ENCODE measurements around the gene AGK.

The AGK gene

DNA sequence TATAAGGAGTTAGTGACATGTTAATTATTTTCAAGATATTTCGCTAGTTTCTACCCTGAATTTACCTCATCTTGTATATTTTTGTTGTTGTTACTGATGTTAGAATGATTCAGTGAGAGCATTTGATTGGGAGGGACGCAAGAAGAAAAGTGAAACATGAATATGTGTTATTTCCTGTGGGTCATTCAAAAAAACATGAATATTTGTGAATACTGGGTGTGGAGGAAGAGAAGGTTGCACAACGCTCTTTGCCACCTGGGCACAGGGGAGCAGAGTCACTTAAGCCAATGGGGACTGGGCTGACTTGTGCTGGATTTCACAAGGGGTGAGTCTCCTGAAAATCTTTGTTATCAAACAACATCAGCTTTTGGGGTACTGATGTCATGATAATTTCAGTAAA lies 39.5 kb downstream of the AGK start:
- no peaks in the 10 kb centered on the region for H3K79me2 ChIP-seq (ENCODE audit: insufficient read depth, low read length)
- no peak overlapping the region for H2AFZ ChIP-seq (ENCODE audit: low read depth, low read length, severe bottlenecking)
- no peaks in the 10 kb centered on the region for H3F3A ChIP-seq (ENCODE audit: insufficient read depth)
- no peaks in the 10 kb centered on the region for H3K9me2 ChIP-seq (replicated peaks; ENCODE audit: insufficient read depth, low read length)
- no peak overlapping the region for H3K4me2 ChIP-seq (ENCODE audit: low read depth, low read length, poor library complexity, severe bottlenecking)
- no peaks in the 10 kb centered on the region for H4K20me1 ChIP-seq (ENCODE audit: low read depth, low read length)
- no peaks in the 10 kb centered on the region for H3K9me3 ChIP-seq (ENCODE audit: insufficient read depth, low read length)
- no peak overlapping the region for H3K27ac ChIP-seq (ENCODE audit: low read depth, low read length)
- H3K9ac ChIP-seq (ENCODE audit: low read length): no peak overlapping the region
- H3K4me3 ChIP-seq (ENCODE audit: insufficient read depth, low read length, poor library complexity, severe bottlenecking): no peak overlapping the region
- H3K36me3 ChIP-seq (ENCODE audit: low read length): 0 out of 2 replicates have a peak, but pooled peaks cover 2% of the 10 kb centered on the region
- H3K27me3 ChIP-seq (ENCODE audit: low read length): no peaks in the 10 kb centered on the region
- no peak for TF ChIP-seq EZH2phosphoT487 (conservative IDR thresholded peaks at IDR 0.05; ENCODE audit: low read length)
- TF ChIP-seq, protein P1, sequence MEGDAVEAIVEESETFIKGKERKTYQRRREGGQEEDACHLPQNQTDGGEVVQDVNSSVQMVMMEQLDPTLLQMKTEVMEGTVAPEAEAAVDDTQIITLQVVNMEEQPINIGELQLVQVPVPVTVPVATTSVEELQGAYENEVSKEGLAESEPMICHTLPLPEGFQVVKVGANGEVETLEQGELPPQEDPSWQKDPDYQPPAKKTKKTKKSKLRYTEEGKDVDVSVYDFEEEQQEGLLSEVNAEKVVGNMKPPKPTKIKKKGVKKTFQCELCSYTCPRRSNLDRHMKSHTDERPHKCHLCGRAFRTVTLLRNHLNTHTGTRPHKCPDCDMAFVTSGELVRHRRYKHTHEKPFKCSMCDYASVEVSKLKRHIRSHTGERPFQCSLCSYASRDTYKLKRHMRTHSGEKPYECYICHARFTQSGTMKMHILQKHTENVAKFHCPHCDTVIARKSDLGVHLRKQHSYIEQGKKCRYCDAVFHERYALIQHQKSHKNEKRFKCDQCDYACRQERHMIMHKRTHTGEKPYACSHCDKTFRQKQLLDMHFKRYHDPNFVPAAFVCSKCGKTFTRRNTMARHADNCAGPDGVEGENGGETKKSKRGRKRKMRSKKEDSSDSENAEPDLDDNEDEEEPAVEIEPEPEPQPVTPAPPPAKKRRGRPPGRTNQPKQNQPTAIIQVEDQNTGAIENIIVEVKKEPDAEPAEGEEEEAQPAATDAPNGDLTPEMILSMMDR (IDR thresholded peaks at IDR 0.05; ENCODE audit: insufficient read depth, low read length, poor library complexity, severe bottlenecking): no peak

DNA sequence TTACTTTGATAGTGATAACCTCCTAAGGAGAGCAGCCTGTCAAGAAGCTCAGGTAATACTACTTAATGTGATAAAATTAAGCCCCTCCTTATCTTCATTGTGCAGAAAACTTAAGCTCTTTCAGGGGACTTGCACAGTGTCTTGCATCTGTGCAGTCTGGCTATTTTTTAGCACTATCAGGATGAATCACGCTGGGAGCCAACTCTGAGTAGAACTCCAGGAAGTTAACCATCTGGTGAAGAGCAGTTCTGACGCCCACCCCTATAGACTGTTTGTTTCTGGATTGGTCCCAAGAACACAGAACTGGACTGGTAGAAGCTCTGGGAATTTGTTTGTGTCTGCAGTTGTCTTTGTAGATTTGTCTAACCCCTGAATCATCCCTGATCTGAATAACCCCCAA lies 41.9 kb downstream of the AGK start:
- 0 out of 2 replicates have a peak, but pooled peaks cover 2% of the 10 kb centered on the region for H3K36me3 ChIP-seq (ENCODE audit: low read length)
- H3F3A ChIP-seq (ENCODE audit: insufficient read depth): no peaks in the 10 kb centered on the region
- TF ChIP-seq, protein P1 (IDR thresholded peaks at IDR 0.05; ENCODE audit: insufficient read depth, low read length, poor library complexity, severe bottlenecking): no peak
- H3K27ac ChIP-seq (ENCODE audit: low read depth, low read length): no peak overlapping the region
- H3K4me3 ChIP-seq (ENCODE audit: insufficient read depth, low read length, poor library complexity, severe bottlenecking): no peak overlapping the region
- no peaks in the 10 kb centered on the region for H3K9me2 ChIP-seq (replicated peaks; ENCODE audit: insufficient read depth, low read length)
- no peaks in the 10 kb centered on the region for H3K79me2 ChIP-seq (ENCODE audit: insufficient read depth, low read length)
- no peak overlapping the region for H3K9ac ChIP-seq (ENCODE audit: low read length)
- no peak overlapping the region for H2AFZ ChIP-seq (ENCODE audit: low read depth, low read length, severe bottlenecking)
- no peaks in the 10 kb centered on the region for H3K9me3 ChIP-seq (ENCODE audit: insufficient read depth, low read length)
- no peaks in the 10 kb centered on the region for H3K27me3 ChIP-seq (ENCODE audit: low read length)
- H3K4me2 ChIP-seq (ENCODE audit: low read depth, low read length, poor library complexity, severe bottlenecking): no peak overlapping the region
- no peaks in the 10 kb centered on the region for H4K20me1 ChIP-seq (ENCODE audit: low read depth, low read length)

DNA sequence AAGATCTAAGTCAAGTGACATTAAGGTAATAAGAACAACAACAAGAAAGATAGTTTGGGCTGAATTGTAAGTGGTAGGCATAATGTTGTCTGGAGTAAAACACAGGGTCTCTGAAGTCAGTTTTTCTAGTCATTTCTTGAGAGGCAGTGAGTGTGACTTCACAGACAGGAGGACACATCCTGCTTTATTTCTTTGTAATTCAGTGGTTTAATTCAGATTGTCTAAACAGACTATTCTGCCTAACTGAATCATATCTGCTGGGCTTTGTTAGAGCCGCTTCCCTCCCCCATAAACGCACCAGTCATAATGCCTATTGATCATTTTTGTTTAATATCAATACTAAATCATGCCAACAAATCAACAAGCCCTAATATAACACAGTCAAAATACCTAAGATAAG lies 46.8 kb downstream of the AGK start:
- H3K4me2 ChIP-seq (ENCODE audit: low read depth, low read length, poor library complexity, severe bottlenecking): no peak overlapping the region
- no peaks in the 10 kb centered on the region for H3K9me3 ChIP-seq (ENCODE audit: insufficient read depth, low read length)
- no peak overlapping the region for H3K9ac ChIP-seq (ENCODE audit: low read length)
- no peak overlapping the region for H2AFZ ChIP-seq (ENCODE audit: low read depth, low read length, severe bottlenecking)
- H3K9me2 ChIP-seq (replicated peaks; ENCODE audit: insufficient read depth, low read length): no peaks in the 10 kb centered on the region
- H3F3A ChIP-seq (ENCODE audit: insufficient read depth): no peaks in the 10 kb centered on the region
- no peaks in the 10 kb centered on the region for H3K27me3 ChIP-seq (ENCODE audit: low read length)
- no peaks in the 10 kb centered on the region for H4K20me1 ChIP-seq (ENCODE audit: low read depth, low read length)
- no peaks in the 10 kb centered on the region for H3K79me2 ChIP-seq (ENCODE audit: insufficient read depth, low read length)
- H3K27ac ChIP-seq (ENCODE audit: low read depth, low read length): no peak overlapping the region
- TF ChIP-seq EZH2phosphoT487 (conservative IDR thresholded peaks at IDR 0.05; ENCODE audit: low read length): no peak
- TF ChIP-seq, protein P1 (IDR thresholded peaks at IDR 0.05; ENCODE audit: insufficient read depth, low read length, poor library complexity, severe bottlenecking): no peak
- no peak overlapping the region for H3K4me3 ChIP-seq (ENCODE audit: insufficient read depth, low read length, poor library complexity, severe bottlenecking)
- 0 out of 2 replicates have a peak, but pooled peaks cover 5% of the 10 kb centered on the region for H3K36me3 ChIP-seq (ENCODE audit: low read length)

Data from SU-DHL-6 (cell line).